OCI-LY1 (cell line): Measurements from ENCODE around the gene LITAF.

ENCODE experiments used
- EZH2 ChIP-seq: fragments of 200-600 bp; sonication (generic), shearing (Covaris generic); IDR thresholded peaks from 2 replicates; pipeline ENCODE4 v1.8.0; 2017; ENCODE audit warnings: borderline replicate concordance, mixed run types, mild to moderate bottlenecking, antibody characterized with exemption, low read length, moderate library complexity, mixed read lengths
- TF ChIP-seq, protein P1 (sequence below): fragments of 200-600 bp; sonication (generic), shearing (Covaris generic); IDR thresholded peaks from 2 replicates; pipeline ENCODE4 v1.5.1; 2017; ENCODE audit warnings: mild to moderate bottlenecking, antibody characterized with exemption, low read length, moderate library complexity, mixed read lengths

- TF ChIP-seq, protein P1, sequence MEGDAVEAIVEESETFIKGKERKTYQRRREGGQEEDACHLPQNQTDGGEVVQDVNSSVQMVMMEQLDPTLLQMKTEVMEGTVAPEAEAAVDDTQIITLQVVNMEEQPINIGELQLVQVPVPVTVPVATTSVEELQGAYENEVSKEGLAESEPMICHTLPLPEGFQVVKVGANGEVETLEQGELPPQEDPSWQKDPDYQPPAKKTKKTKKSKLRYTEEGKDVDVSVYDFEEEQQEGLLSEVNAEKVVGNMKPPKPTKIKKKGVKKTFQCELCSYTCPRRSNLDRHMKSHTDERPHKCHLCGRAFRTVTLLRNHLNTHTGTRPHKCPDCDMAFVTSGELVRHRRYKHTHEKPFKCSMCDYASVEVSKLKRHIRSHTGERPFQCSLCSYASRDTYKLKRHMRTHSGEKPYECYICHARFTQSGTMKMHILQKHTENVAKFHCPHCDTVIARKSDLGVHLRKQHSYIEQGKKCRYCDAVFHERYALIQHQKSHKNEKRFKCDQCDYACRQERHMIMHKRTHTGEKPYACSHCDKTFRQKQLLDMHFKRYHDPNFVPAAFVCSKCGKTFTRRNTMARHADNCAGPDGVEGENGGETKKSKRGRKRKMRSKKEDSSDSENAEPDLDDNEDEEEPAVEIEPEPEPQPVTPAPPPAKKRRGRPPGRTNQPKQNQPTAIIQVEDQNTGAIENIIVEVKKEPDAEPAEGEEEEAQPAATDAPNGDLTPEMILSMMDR: no peak
- no peak for TF ChIP-seq EZH2
Measured at GRCh38 chr16:11596572-11597226, 10.0 kb upstream of the LITAF start.
